Mucosa of stomach (tissue), 1 donor: ENCODE measurements around the gene SSX2IP.
"Not testable (repeated sequence)": the region's sequence is repeated elsewhere in the genome, so short reads cannot be mapped to it uniquely, and the experiment has no call there.

Source experiments
- H3K27me3 ChIP-seq: one replicate; pipeline ENCODE4 v1.7.0; 2013; ENCODE audit warnings: mild to moderate bottlenecking, low read length; ENCODE audit not compliant: control insufficient read depth, insufficient read depth
- H3K36me3 ChIP-seq: one replicate; pipeline ENCODE4 v1.7.0; 2013; ENCODE audit warnings: low read length; ENCODE audit not compliant: control insufficient read depth, insufficient read depth
- H3K4me1 ChIP-seq: one replicate; pipeline ENCODE4 v1.7.0; 2013; ENCODE audit warnings: mild to moderate bottlenecking, low read length; ENCODE audit not compliant: control insufficient read depth, insufficient read depth
- H3K4me3 ChIP-seq: one replicate; pipeline ENCODE4 v1.7.0; 2013; ENCODE audit warnings: low read length
- H3K9ac ChIP-seq: one replicate; pipeline ENCODE4 v1.7.0; 2013; ENCODE audit warnings: mild to moderate bottlenecking, low read length, moderate library complexity
- H3K9me3 ChIP-seq: one replicate; pipeline ENCODE4 v1.7.0; 2013; ENCODE audit warnings: mild to moderate bottlenecking, low read length, moderate library complexity; ENCODE audit not compliant: control insufficient read depth
- donor health status: Pancreatic carcinoma.

SSX2IP gene

GRCh38 chr1:84600796-84601195 lies 89.5 kb downstream of the SSX2IP start:
- Histone ChIP-seq H3K9ac (no peak overlapping the region), H3K4me3 (no peak overlapping the region), H3K36me3 (no peaks in the 10 kb centered on the region), H3K9me3 (no peaks in the 10 kb centered on the region), H3K27me3 (no peaks in the 10 kb centered on the region), H3K4me1 (no peaks in the 10 kb centered on the region)

- H3K9me3 ChIP-seq: no peaks in the 10 kb centered on the region
Observed at GRCh38 chr1:84598846-84599741, 91.2 kb downstream of the SSX2IP start.

DNA sequence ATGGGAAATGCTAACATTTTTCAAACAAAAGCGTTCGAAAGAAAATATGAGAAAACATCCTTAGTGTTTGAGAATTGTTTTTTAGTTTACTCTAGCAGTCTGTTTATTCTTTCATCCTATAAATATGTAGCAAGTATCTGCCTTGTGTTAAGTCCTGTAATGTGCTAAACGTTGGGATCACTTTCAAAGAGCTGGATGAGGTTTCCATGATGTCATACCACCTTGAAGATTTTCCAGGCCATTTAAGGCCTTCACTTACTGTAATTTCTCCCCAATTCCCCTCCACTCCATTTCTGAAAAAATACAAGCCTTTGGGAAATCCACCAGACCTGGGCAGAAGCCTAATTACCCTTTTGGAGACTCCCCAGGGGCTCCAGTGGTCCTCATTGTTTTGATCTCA lies 91.8 kb downstream of the SSX2IP start:
- Histone ChIP-seq H3K4me3 (no peak overlapping the region), H3K9ac (no peak overlapping the region), H3K4me1 (no peaks in the 10 kb centered on the region), H3K27me3 (no peaks in the 10 kb centered on the region), H3K36me3 (no peaks in the 10 kb centered on the region), H3K9me3 (no peaks in the 10 kb centered on the region)

More at GRCh38 chr1:84598846-84599741, 91.2 kb downstream of the SSX2IP start:
- Histone ChIP-seq H3K9ac (no peak overlapping the region), H3K36me3 (no peaks in the 10 kb centered on the region), H3K4me3 (no peak overlapping the region), H3K4me1 (no peaks in the 10 kb centered on the region), H3K27me3 (no peaks in the 10 kb centered on the region)

DNA sequence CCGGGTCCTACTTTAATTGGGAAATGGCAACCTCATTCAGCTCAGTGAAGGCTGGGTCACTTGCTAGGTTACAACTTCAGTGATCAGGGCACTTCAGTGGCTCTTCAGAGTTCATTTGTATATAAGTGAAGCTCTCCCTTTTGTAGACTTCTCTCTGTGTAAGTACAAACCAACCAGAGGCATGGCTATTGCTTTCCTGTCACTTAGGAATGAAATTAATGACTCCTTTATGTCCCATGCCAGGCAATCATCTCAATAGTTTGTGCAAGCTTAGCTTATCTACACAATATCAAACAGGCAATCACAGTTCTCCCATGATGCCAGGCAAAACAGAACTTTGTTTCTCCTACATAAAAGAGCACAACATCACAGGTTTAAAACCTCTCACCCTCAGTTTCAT lies 93.2 kb downstream of the SSX2IP start:
- Histone ChIP-seq H3K9me3 (no peaks in the 10 kb centered on the region), H3K9ac (no peak overlapping the region), H3K4me1 (no peaks in the 10 kb centered on the region), H3K27me3 (no peaks in the 10 kb centered on the region), H3K4me3 (no peak overlapping the region), H3K36me3 (no peaks in the 10 kb centered on the region)

- not testable (repeated sequence) for H3K9ac ChIP-seq, H3K9me3 ChIP-seq, H3K4me1 ChIP-seq, H3K36me3 ChIP-seq, H3K27me3 ChIP-seq, H3K4me3 ChIP-seq
Observed at GRCh38 chr1:84594959-84595358, 95.3 kb downstream of the SSX2IP start.
